Breast epithelium (tissue), 3 donors: ENCODE measurements around the gene MAP3K1.

Experiments used
- POLR2A ChIP-seq: fragments of 450-650 bp; IDR thresholded peaks from one replicate; pipeline ENCODE4 v1.6.1; 2016; ENCODE audit warnings: antibody characterized with exemption, mild to moderate bottlenecking, moderate library complexity
- POLR2AphosphoS5 ChIP-seq, 3 donors: sonication (generic); formaldehyde crosslinking; IDR thresholded peaks; one replicate each; pipeline ENCODE4 v1.6.1; 2017; ENCODE audit warnings: antibody characterized with exemption in 3 of 3
- TF ChIP-seq, protein P1 (sequence below), 3 donors: fragments of 450-650 bp; IDR thresholded peaks; one replicate each; pipeline ENCODE4 v1.5.1; 2016 to 2017; ENCODE audit warnings: antibody characterized with exemption in 3 of 3, mild to moderate bottlenecking in 3 of 3, moderate library complexity in 3 of 3

DNA sequence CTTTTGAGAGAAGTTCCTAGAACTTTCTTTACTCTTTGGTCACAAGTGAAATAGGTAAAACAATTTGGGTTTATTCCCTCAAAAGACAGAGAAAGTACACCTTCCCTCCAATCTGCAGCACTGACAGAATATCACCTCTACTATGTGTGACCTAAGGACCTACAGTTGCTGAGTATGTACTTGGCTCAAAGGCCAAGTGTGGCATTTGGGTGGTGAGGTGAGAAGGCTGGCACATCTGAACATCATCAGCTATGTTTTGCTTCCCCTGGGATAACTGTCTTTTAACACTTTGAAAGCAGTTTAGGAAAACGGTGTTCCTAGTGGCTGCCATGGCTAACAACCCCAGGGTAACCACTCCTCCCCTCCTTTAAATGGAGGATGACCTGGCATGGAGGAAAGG lies 119.0 kb downstream of the MAP3K1 start:
- TF ChIP-seq POLR2AphosphoS5 (IDR thresholded peaks at IDR 0.05) (no peak), POLR2A (no peak)
- TF ChIP-seq, protein P1, sequence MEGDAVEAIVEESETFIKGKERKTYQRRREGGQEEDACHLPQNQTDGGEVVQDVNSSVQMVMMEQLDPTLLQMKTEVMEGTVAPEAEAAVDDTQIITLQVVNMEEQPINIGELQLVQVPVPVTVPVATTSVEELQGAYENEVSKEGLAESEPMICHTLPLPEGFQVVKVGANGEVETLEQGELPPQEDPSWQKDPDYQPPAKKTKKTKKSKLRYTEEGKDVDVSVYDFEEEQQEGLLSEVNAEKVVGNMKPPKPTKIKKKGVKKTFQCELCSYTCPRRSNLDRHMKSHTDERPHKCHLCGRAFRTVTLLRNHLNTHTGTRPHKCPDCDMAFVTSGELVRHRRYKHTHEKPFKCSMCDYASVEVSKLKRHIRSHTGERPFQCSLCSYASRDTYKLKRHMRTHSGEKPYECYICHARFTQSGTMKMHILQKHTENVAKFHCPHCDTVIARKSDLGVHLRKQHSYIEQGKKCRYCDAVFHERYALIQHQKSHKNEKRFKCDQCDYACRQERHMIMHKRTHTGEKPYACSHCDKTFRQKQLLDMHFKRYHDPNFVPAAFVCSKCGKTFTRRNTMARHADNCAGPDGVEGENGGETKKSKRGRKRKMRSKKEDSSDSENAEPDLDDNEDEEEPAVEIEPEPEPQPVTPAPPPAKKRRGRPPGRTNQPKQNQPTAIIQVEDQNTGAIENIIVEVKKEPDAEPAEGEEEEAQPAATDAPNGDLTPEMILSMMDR (IDR thresholded peaks at IDR 0.05) = no peak
